Measurements from ENCODE around the gene PRMT9. TPM values are rescaled to one million over a fixed set of nuclear protein-coding genes. Genes with fewer than 3 reads are reported as not detected.

The PRMT9 gene
- total and polyA plus RNA-seq, 10 of the 15 experiments (the other 5 are each of a cell fraction or from before 2014, with no cell fraction given) = 4.1 to 11.8 (median 7.6) TPM

DNA sequence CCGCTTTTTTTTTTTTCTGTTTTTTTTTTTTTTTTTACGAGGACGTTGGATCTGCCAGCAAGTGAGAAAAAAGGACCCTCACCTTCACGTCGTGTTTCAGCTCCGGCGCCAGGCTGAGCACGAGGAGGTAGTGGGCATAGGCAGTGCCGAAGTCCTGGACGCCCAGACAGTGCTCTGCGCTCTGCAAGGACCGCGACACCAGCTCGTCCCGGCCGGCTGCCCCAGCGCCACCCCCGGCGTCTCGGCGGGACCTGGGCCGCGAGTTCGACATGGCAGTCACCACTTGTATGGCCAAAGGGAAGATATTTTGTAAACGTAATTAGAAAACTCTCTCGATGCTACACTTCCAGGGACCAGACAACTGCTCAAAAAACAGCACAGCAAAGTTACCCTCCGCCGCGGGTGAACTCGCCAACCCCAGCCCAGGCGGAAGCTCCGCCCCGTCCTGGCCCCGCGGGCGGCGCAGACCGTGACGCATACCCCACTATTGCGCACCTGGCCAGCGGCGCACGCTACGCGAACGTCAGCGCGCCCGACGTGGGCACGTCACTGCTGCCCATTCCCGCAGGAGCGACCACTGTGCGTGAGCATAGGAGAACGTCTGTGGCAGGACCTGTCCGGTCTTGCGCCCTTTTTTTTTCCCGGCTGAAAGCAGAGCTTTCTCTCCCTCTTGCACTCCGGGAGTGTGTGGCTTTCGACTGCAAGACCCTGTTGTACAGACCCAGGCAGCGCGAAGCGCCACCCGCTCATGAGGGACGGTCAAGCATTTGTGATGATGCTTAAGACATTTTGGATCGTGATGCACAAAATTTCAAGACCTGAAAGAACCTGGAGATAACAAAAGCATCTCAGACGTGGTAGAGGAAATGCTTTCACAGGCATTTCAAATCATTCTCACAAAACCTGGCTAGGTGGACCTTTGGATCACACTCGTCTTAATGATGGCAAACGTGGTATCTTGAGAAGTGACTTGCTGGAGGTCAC lies at the start of gene PRMT9 (continued):
- TF ChIP-seq NKRF (conservative IDR thresholded peaks at IDR 0.05) (peak; percentile 76), PML (IDR thresholded peaks at IDR 0.05; ENCODE audit: low read length) (peak; percentile 95), TBL1XR1 (IDR thresholded peaks at IDR 0.05; ENCODE audit: low read depth, low read length) (no peak), CEBPB (IDR thresholded peaks at IDR 0.05; ENCODE audit: borderline replicate concordance in 1 of 2, low read depth in 2 of 2, low read length in 2 of 2) (no peak), MTA2 (IDR thresholded peaks at IDR 0.05; ENCODE audit: low read depth) (peak; percentile 42; the same call in 1 of the 2 replicates), KDM1A (IDR thresholded peaks at IDR 0.05; ENCODE audit: borderline replicate concordance) (no peak), MYC (IDR thresholded peaks at IDR 0.05; ENCODE audit: insufficient read depth, insufficient read length, insufficient replicate concordance, low read length, severe bottlenecking) (no peak), ZBTB40 (IDR thresholded peaks at IDR 0.05; ENCODE audit: borderline replicate concordance) (0 out of 2 replicates have a peak, but pooled peaks have one; percentile 6), HDAC2 (IDR thresholded peaks at IDR 0.05) (no peak), E2F4 (IDR thresholded peaks at IDR 0.05; ENCODE audit: low read depth, low read length) (no peak), IKZF2 (IDR thresholded peaks at IDR 0.05) (peak; percentile 73 to 82), MXI1 (IDR thresholded peaks at IDR 0.05; ENCODE audit: low read depth, low read length) (peak; percentile 85), CREB1 (IDR thresholded peaks at IDR 0.05; ENCODE audit: low read depth) (peak; percentile 99), CBX5 (IDR thresholded peaks at IDR 0.05; ENCODE audit: low read depth) (peak; percentile 77; the same call in 1 of the 2 replicates), CHD2 (IDR thresholded peaks at IDR 0.05; ENCODE audit: borderline replicate concordance, low read depth, low read length) (peak; percentile 61; the same call in 1 of the 2 replicates), SUZ12 (IDR thresholded peaks at IDR 0.05; ENCODE audit: unreplicated experiment) (no peak), PAX5 (IDR thresholded peaks at IDR 0.05; ENCODE audit: borderline replicate concordance, low read depth, low read length) (peak; percentile 78; the same call in 1 of the 2 replicates), ATF7 (IDR thresholded peaks at IDR 0.05; ENCODE audit: low read depth) (peak; percentile 71), ATF3 (IDR thresholded peaks at IDR 0.05; ENCODE audit: borderline replicate concordance, extremely low read depth, low read depth, low read length) (peak; percentile 27; the same call in 1 of the 2 replicates)
- TF ChIP-seq, protein P1, sequence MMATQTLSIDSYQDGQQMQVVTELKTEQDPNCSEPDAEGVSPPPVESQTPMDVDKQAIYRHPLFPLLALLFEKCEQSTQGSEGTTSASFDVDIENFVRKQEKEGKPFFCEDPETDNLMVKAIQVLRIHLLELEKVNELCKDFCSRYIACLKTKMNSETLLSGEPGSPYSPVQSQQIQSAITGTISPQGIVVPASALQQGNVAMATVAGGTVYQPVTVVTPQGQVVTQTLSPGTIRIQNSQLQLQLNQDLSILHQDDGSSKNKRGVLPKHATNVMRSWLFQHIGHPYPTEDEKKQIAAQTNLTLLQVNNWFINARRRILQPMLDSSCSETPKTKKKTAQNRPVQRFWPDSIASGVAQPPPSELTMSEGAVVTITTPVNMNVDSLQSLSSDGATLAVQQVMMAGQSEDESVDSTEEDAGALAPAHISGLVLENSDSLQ (IDR thresholded peaks at IDR 0.05) = peak; percentile 76

Data from GM12878 (cell line).